OCI-LY7 (cell line): ENCODE results near the gene IP6K2. TPM values are rescaled to one million over a fixed set of nuclear protein-coding genes. Genes with fewer than 3 reads are reported as not detected.

Experiments used
- BruUV-seq: library from RNA; stranded (reverse); fragments of 400-500 nt; replicated peaks from 2 replicates; lab custom pipeline; 2021; lab: Mats Ljungman, UMichigan
- CTCF ChIA-PET: fragments of 300-600 bp; sonication (Branson Sonifier 250); formaldehyde crosslinking; loops from one replicate; lab custom pipeline; 2022; ENCODE audit warnings: antibody characterized with exemption; ENCODE audit not compliant: unreplicated experiment; lab: Charles Lee
- POLR2A ChIA-PET: fragments of 300-600 bp; sonication (Branson Sonifier 250); formaldehyde crosslinking; loops from one replicate; lab custom pipeline; 2022; ENCODE audit warnings: antibody characterized with exemption; lab: Charles Lee
- DNase-seq: peaks from one replicate; pipeline ENCODE4 v3.0.0-alpha.2; 2015; ENCODE audit warnings: low spot score
- H2AFZ ChIP-seq: fragments of 200-600 bp; sonication (generic), shearing (Covaris generic); 2 replicates; pipeline ENCODE4 v1.6.1; 2014; ENCODE audit warnings: mild to moderate bottlenecking, antibody characterized with exemption, low read length, moderate library complexity
- H3K27ac ChIP-seq: fragments of 200-600 bp; sonication (generic); 2 replicates; pipeline ENCODE4 v1.5.1; 2014; ENCODE audit warnings: mixed run types, low read depth, mild to moderate bottlenecking, moderate library complexity, low read length, inconsistent platforms; ENCODE audit not compliant: poor library complexity, severe bottlenecking
- H3K36me3 ChIP-seq: fragments of 200-600 bp; sonication (generic); 2 replicates; pipeline ENCODE4 v1.6.1; 2014; ENCODE audit warnings: mild to moderate bottlenecking, antibody characterized with exemption, low read length, moderate library complexity, mixed read lengths; ENCODE audit not compliant: insufficient read depth
- H3K4me1 ChIP-seq: fragments of 200-600 bp; sonication (generic); 2 replicates; pipeline ENCODE4 v1.5.1; 2014; ENCODE audit warnings: mild to moderate bottlenecking, low read length; ENCODE audit not compliant: insufficient read depth, poor library complexity, severe bottlenecking
- H3K4me2 ChIP-seq: fragments of 200-600 bp; sonication (generic); 2 replicates; pipeline ENCODE4 v1.6.1; 2014; ENCODE audit warnings: mild to moderate bottlenecking, low read length
- H3K4me3 ChIP-seq: fragments of 200-600 bp; sonication (generic); 2 replicates; pipeline ENCODE4 v1.5.1; 2014; ENCODE audit warnings: mild to moderate bottlenecking, low read depth, low read length; ENCODE audit not compliant: poor library complexity, severe bottlenecking
- H3K79me2 ChIP-seq: fragments of 200-600 bp; sonication (generic); 2 replicates; pipeline ENCODE4 v1.6.1; 2016; ENCODE audit warnings: low read depth, mild to moderate bottlenecking, low read length, moderate library complexity, mixed read lengths; ENCODE audit not compliant: insufficient read depth
- H3K9me2 ChIP-seq: fragments of 200-600 bp; sonication (generic); 2 replicates; pipeline ENCODE4 v1.6.1; 2016; ENCODE audit warnings: mild to moderate bottlenecking, low read length, mixed read lengths; ENCODE audit not compliant: insufficient read depth
- H3K9me3 ChIP-seq: fragments of 200-600 bp; sonication (generic); 2 replicates; pipeline ENCODE4 v1.6.1; 2014; ENCODE audit warnings: mild to moderate bottlenecking, mixed run types, low read length, mixed read lengths
- H4K20me1 ChIP-seq: fragments of 200-600 bp; sonication (generic); 2 replicates; pipeline ENCODE4 v1.6.1; 2014; ENCODE audit warnings: mild to moderate bottlenecking, antibody characterized with exemption, low read length, moderate library complexity, mixed read lengths; ENCODE audit not compliant: insufficient read depth
- EZH2phosphoT487 ChIP-seq: fragments of 200-600 bp; sonication (generic); IDR thresholded peaks from 2 replicates; pipeline ENCODE4 v1.6.1; 2018; ENCODE audit warnings: low read depth, borderline replicate concordance, mild to moderate bottlenecking, mixed run types, antibody characterized with exemption, low read length, moderate library complexity, mixed read lengths
- intact Hi-C: fragments of 100-400 bp; cut with micrococcal nuclease; formaldehyde crosslinking; loops from one replicate; pipeline ENCODE4 v1.10.0; 2022; ENCODE audit not compliant: unreplicated experiment
- total RNA-seq, 2 experiments: library from RNA; depleted of rRNA in 1 of 2; stranded (reverse); fragments of >200 nt in 1 of 2; shearing (Covaris generic) in 1 of 2; gene quantifications; 2 replicates each; pipeline ENCODE4 v1.2.3, GENCODE V29; 2014 to 2022
- TF ChIP-seq, protein P1 (sequence below): fragments of 200-600 bp; sonication (generic); conservative IDR thresholded peaks from 2 replicates; pipeline ENCODE4 v1.5.1; 2014; ENCODE audit warnings: mild to moderate bottlenecking, antibody characterized with exemption, low read length, moderate library complexity, mixed read lengths

IP6K2 gene
- total RNA-seq, 2 experiments from 2014 or later: 77.0 to 92.7 TPM

DNA sequence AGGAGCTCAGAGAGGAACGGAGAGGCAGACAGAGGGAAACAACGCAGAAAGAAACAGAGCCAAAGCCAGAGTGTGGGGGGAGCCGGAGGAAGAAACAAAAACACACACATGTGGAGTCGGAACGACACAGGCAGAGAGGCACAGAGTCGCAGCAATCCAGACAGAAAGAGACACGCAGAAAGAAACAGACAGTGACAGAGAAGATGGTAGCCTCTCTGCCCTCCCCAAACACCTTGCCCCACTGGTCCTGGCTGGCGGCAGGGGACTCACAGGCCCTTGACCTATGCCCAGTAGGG, 33.0 kb downstream of the IP6K2 start:
- TF ChIP-seq EZH2phosphoT487: no peak
- TF ChIP-seq, protein P1, sequence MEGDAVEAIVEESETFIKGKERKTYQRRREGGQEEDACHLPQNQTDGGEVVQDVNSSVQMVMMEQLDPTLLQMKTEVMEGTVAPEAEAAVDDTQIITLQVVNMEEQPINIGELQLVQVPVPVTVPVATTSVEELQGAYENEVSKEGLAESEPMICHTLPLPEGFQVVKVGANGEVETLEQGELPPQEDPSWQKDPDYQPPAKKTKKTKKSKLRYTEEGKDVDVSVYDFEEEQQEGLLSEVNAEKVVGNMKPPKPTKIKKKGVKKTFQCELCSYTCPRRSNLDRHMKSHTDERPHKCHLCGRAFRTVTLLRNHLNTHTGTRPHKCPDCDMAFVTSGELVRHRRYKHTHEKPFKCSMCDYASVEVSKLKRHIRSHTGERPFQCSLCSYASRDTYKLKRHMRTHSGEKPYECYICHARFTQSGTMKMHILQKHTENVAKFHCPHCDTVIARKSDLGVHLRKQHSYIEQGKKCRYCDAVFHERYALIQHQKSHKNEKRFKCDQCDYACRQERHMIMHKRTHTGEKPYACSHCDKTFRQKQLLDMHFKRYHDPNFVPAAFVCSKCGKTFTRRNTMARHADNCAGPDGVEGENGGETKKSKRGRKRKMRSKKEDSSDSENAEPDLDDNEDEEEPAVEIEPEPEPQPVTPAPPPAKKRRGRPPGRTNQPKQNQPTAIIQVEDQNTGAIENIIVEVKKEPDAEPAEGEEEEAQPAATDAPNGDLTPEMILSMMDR: no peak
- Histone ChIP-seq H3K4me2 (peak overlapping the region; percentile 93), H3K9me2 (no peaks in the 10 kb centered on the region), H4K20me1 (no peaks in the 10 kb centered on the region), H3K36me3 (peaks cover 52% of the 10 kb centered on the region), H3K79me2 (peaks cover 7% of the 10 kb centered on the region; the same call in 1 of the 2 replicates), H2AFZ (no peak overlapping the region), H3K9me3 (no peaks in the 10 kb centered on the region), H3K27ac (no peak overlapping the region), H3K4me1 (peaks cover 46% of the 10 kb centered on the region), H3K4me3 (peak overlapping the region; percentile 84)
- intact Hi-C loops: loop anchor here (2.0 kb wide), 1 partner anchor 21 kb away; the partner anchor contains the start of gene CELSR3
- ChIA-PET CTCF (interaction anchor here (0.6 to 1.5 kb wide), 2 partner anchors 38 to 49 kb away, joined by 3 read pairs; partner anchors contain the start of gene SLC26A6), POLR2A (interaction anchor here (0.5 to 1.5 kb wide), 2 partner anchors 18 to 52 kb away, joined by 3 to 5 read pairs; no protein-coding TSS in a partner anchor)
- no peak for DNase-seq
- BruUV-seq: no TSS peak

GRCh38 chr3:48682786-48683185, 34.2 kb downstream of the IP6K2 start:
- POLR2A ChIA-PET: no interaction called here

More at GRCh38 chr3:48682786-48683185, 34.2 kb downstream of the IP6K2 start:
- TF ChIP-seq, protein P1: no peak
- no peak for TF ChIP-seq EZH2phosphoT487
- peaks cover 7% of the 10 kb centered on the region; the same call in 1 of the 2 replicates for H3K79me2 ChIP-seq
- no peak for DNase-seq
- CTCF ChIA-PET: no interaction called here
- H3K4me3 ChIP-seq: no peak overlapping the region
- H3K4me1 ChIP-seq: peaks cover 46% of the 10 kb centered on the region
- no peaks in the 10 kb centered on the region for H3K9me3 ChIP-seq
- H3K36me3 ChIP-seq: peaks cover 52% of the 10 kb centered on the region
- H4K20me1 ChIP-seq: no peaks in the 10 kb centered on the region
- BruUV-seq: no TSS peak
- H3K27ac ChIP-seq: no peak overlapping the region
- H3K4me2 ChIP-seq: no peak overlapping the region
- intact Hi-C loops: no loop called here
- H2AFZ ChIP-seq: no peak overlapping the region
- no peaks in the 10 kb centered on the region for H3K9me2 ChIP-seq
